Stimulated activated memory B cell treated with anti-CD40 and anti-IgM and Interleukin-4, amounts not matched to agents 10 μg/mL and 1 μg/mL and 100 μg/mL, for 72 hours (primary cell): Measurements from ENCODE around the gene PMM2.
A peak's percentile ranks its signal among the peaks of the same experiment; 100 is the strongest.
"Not testable (repeated sequence)": the region's sequence is repeated elsewhere in the genome, so short reads cannot be mapped to it uniquely, and the experiment has no call there.

Source experiments
- ATAC-seq: fragments of 150-1000 bp; cut with Tn5 transposase; 2 replicates; pipeline ENCODE4 v1.10.0; 2021
- H3K27ac Mint-ChIP-seq: one replicate; pipeline ENCODE4 v1.8.0; 2022; ENCODE audit warnings: mild to moderate bottlenecking, mixed read lengths
- H3K27me3 Mint-ChIP-seq: one replicate; pipeline ENCODE4 v1.8.0; 2022; ENCODE audit warnings: mixed read lengths
- H3K36me3 Mint-ChIP-seq: one replicate; pipeline ENCODE4 v1.8.0; 2022; ENCODE audit warnings: mixed read lengths
- H3K4me1 Mint-ChIP-seq: one replicate; pipeline ENCODE4 v1.8.0; 2022; ENCODE audit warnings: mixed read lengths
- H3K4me3 Mint-ChIP-seq: one replicate; pipeline ENCODE4 v1.8.0; 2022; ENCODE audit warnings: mild to moderate bottlenecking, moderate library complexity, mixed read lengths
- H3K9me3 Mint-ChIP-seq: one replicate; pipeline ENCODE4 v1.8.0; 2022; ENCODE audit warnings: mixed read lengths

PMM2 gene

DNA sequence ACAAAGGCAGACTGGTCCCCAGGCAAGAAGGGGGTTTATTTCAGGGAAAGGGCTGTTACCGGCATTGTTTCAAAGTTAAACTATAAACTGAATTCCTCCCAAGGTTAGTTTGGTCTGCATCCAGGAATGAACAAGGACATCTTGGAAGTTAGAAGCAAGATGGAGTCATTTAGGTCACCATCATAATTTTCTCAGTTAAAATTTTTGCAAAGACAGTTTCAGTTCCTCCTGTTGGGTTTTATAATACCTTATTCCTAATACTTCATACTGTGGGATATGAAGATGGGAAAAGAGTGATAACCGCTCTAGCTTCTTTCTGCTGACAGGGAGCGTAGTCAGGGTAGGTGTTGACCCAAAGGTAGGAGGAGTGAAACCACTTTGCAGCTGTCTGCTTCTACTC lies 24.8 kb downstream of the PMM2 start:
- Mint-ChIP-seq H3K4me3 (no peak overlapping the region), H3K27me3 (no peaks in the 10 kb centered on the region), H3K36me3 (peaks cover 55% of the 10 kb centered on the region), H3K9me3 (no peaks in the 10 kb centered on the region), H3K4me1 (peaks cover 37% of the 10 kb centered on the region), H3K27ac (peak overlapping the region; percentile 65)
- ATAC-seq: no peak

DNA sequence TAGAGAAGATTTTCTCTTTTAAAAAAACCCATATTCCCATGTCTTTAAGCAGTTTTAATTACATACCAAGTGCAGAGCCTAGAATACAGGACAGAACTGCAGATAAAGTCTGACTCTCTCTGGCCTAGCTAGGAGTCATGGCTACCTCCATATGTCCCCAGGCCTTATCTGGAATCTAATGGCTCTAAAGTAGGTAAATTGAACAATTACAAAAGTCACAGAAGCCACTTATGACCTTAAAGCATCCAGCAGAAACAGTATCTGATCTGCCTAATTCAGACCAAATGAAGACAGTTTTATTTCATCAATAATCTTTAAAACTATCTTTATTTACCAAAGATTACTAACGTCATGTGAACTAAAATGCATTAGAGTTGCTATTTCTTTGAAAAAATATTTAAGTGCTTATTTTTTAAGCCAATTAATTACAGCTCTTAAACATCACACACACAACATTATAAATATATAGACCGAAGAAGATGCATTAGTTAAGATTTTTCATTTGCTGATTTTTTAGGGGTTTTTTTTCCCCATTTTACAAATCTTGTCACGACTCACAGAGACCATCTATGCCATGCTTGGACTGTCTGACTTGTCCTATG lies 28.7 kb downstream of the PMM2 start:
- peaks cover 30% of the 10 kb centered on the region for H3K4me1 Mint-ChIP-seq
- no peaks in the 10 kb centered on the region for H3K27me3 Mint-ChIP-seq
- ATAC-seq: no peak
- peaks cover 50% of the 10 kb centered on the region for H3K36me3 Mint-ChIP-seq
- no peaks in the 10 kb centered on the region for H3K9me3 Mint-ChIP-seq
- H3K27ac Mint-ChIP-seq: no peak overlapping the region
- no peak overlapping the region for H3K4me3 Mint-ChIP-seq

DNA sequence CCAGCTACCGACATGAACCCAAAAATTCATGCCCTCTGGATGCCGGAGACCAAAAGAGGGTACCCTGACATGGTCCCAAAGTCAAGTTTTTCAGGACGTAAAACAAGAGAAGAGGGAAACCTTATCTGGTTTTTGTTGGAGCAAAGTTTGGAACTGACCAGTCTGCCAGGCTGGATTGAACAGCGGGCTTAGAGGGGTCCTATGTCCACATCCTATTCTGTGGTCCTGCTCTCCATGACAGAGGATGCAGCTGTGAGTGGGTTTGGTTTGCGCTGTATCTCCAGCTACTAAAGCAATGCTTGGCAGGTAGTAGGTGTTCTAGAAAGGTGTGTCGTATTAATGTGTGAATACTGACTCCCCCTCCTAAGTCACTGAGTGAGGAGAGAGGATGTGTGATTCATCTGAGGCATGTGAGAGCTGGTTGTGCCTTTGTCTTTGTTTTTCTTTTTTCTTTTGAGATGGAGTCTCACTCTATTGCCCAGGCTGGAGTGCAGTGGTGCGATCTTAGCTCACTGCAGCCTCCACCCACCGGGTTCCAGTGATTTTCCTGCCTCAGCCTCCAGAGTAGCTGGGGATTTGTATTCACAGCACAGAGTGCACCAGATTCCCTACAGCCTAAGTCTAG lies 31.0 kb downstream of the PMM2 start:
- Mint-ChIP-seq H3K36me3 (peaks cover 54% of the 10 kb centered on the region), H3K27ac (no peak overlapping the region)

DNA sequence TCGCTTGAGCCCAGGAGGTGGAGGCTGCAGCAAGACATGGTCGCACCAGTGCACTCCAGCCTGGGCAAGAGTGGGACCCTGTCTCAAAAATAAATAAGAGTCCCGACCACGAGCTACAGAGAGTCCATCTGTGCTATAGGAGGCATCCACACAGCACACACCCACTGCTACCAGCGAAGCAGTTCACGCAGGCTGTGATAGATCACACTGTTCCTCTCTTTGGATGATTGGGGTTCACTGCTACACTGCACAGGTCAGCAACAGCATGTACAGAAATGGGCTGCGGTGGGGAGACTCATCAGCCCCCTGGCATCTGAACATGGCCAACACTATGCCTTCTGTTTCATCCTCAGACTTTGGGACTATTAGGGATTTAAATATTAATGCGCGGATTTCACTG lies 33.8 kb downstream of the PMM2 start:
- no peak for ATAC-seq
- H3K4me3 Mint-ChIP-seq: no peak overlapping the region
- H3K4me1 Mint-ChIP-seq: peaks cover 31% of the 10 kb centered on the region
- H3K36me3 Mint-ChIP-seq: peaks cover 59% of the 10 kb centered on the region
- no peaks in the 10 kb centered on the region for H3K27me3 Mint-ChIP-seq
- no peaks in the 10 kb centered on the region for H3K9me3 Mint-ChIP-seq
- H3K27ac Mint-ChIP-seq: peak overlapping the region; percentile 40

More for the DNA sequence above, 31.0 kb downstream of the PMM2 start:
- no peak for ATAC-seq
- H3K4me3 Mint-ChIP-seq: no peak overlapping the region
- H3K9me3 Mint-ChIP-seq: no peaks in the 10 kb centered on the region
- H3K27me3 Mint-ChIP-seq: no peaks in the 10 kb centered on the region
- peaks cover 31% of the 10 kb centered on the region for H3K4me1 Mint-ChIP-seq

DNA sequence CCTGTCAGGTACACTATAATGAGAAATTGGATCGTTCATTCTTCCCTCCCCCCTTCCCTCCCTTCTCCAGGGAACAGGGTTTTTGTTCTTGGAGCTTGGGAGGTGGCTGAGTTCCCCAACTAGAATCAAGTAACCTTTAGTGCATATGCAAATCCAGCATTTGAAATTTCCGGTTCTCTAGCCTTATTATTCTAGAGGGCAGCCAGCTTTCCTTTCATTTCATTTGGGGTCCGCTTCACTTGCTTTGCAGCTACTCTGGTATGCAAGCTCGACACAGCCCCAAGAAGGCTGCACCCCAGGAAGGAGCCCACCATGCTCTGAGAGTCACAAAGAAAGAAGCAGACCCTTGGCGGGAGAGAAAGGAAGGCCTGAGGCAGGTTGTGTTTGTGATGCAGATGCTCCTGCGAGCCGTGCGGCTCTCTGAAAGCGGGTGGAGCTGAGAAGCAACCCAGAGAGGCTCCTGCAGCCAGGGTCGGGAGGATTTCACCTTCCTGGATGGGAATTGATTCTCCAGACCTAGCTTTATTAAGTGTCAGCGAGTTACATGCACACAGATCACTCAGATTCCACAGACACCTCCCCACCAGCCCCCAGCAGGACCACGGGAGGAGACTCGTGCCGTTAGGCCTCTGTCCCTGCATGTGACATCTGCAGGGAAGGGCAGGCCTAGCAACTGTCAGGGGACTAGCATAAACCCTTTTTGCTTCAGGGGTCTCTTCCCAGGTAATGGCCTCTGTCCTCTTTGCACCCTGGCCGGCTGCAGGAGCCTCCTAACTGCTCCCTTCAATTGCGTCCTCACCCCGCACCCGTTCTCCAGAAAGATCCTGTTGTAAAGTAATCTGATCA lies 34.5 kb downstream of the PMM2 start:
- Mint-ChIP-seq H3K27ac (peak overlapping the region; percentile 42), H3K27me3 (no peaks in the 10 kb centered on the region), H3K4me3 (peak overlapping the region; percentile 14), H3K9me3 (no peaks in the 10 kb centered on the region), H3K36me3 (peaks cover 53% of the 10 kb centered on the region), H3K4me1 (peaks cover 31% of the 10 kb centered on the region)
- no peak for ATAC-seq

DNA sequence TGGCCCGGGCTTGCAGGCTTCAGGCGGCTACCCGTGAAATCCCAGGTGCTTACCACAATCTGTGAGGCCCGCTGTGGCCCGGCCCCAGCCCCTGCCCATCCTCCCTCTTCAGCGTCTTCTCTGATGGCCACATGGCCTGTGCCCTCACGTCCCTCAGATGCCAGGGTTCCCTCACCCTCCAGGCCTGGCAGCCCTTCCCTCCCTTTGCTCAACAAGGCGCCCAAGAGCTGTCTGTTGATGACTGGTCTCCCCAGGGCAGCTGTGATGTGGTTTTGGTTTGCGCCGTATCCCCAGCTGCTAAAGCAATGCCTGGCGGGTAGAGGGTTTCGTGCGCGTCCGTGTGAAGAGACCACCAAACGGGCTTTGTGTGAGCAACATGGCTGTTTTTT lies 35.1 kb downstream of the PMM2 start:
- H3K27me3 Mint-ChIP-seq: no peaks in the 10 kb centered on the region
- H3K4me3 Mint-ChIP-seq: no peak overlapping the region
- no peak for ATAC-seq
- peaks cover 31% of the 10 kb centered on the region for H3K4me1 Mint-ChIP-seq
- no peaks in the 10 kb centered on the region for H3K9me3 Mint-ChIP-seq
- H3K36me3 Mint-ChIP-seq: peaks cover 52% of the 10 kb centered on the region
- H3K27ac Mint-ChIP-seq: peak overlapping the region; percentile 42

DNA sequence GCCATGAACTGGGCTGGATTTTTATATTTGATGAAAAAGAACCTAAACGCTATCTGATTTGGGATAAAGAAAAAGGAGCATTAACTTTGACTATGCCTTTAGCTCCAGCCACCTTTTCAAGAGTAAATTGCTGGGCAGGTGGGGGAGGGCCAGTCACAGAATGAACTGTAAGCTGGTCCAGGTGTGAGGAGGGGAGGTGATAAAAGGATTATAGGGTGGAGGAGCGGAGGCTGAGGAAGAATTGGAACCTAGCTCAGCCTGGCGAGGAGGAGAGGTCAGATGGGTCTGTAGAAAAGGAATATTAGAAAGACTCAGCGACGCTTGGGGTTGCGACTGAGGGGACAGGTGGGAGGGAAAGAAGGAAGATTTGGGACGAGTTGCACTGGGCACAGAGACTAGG lies 39.2 kb downstream of the PMM2 start:
- H3K36me3 Mint-ChIP-seq: peaks cover 23% of the 10 kb centered on the region
- not testable (repeated sequence) for H3K9me3 Mint-ChIP-seq, ATAC-seq, H3K27ac Mint-ChIP-seq, H3K4me3 Mint-ChIP-seq, H3K27me3 Mint-ChIP-seq
- H3K4me1 Mint-ChIP-seq: peaks cover 13% of the 10 kb centered on the region

DNA sequence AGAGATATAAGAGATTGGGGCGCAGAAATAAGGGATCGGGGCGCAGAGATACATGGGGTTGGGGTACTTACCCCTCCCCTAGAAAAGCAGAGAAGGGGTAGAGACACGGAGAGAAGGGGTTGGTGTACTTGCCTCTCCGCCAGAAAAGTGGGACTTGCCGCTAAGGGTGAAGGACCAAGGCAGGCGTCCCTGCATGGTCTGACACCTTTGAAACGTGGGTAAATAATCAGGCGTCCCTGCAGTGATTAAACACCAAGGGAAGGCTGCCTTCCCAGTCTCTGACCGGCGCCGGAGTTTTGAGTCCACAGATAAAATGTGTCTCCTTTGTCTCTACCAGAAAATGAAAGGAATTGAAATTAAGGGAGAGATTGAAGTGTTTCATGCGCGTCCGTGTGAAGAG lies 40.0 kb downstream of the PMM2 start:
- not testable (repeated sequence) for H3K27ac Mint-ChIP-seq, ATAC-seq, H3K4me3 Mint-ChIP-seq, H3K27me3 Mint-ChIP-seq, H3K9me3 Mint-ChIP-seq
- H3K36me3 Mint-ChIP-seq: peaks cover 23% of the 10 kb centered on the region
- H3K4me1 Mint-ChIP-seq: peaks cover 13% of the 10 kb centered on the region

DNA sequence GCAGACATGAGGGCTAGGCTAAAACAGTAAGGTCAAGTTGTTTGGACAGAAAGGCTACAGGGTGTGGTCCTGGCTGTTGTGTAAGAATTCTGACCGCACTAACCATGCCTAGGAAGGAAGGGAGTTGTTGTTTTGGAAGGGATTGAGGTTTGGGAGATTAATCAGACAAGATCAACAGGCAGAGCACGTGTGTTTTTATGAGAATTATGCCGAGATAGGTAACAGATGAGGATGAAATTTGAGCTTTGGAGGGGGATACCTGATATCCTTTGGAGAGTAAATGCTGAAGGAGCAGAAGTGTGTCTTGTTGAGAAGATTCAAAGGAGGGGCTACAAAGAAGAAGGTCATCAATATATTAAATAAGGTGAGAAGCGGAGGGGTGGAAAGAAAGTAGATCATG lies 44.4 kb downstream of the PMM2 start:
- H3K36me3 Mint-ChIP-seq: peaks cover 37% of the 10 kb centered on the region
- not testable (repeated sequence) for H3K4me3 Mint-ChIP-seq, H3K9me3 Mint-ChIP-seq

DNA sequence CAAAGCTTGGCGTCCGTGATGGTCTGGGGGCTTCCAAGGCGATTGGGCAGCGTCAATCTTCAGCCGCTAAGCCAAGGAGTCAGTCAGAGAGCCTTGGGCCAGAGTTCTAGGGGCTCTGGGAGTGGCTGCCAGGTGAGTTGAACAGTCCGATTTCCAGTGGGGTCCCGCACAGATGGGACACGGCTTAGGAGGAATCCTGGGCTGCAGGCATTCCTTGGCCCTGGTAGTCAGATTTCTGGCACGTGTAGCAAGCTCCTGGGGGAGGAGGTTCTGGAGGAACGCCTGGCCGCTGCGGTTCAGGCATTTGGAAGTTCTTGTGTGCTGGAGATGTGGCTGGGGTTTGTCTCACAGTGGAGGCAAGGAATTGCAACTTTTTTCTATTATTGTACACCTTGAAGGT lies 45.7 kb downstream of the PMM2 start:
- not testable (repeated sequence) for H3K27me3 Mint-ChIP-seq, ATAC-seq, H3K9me3 Mint-ChIP-seq, H3K4me3 Mint-ChIP-seq
- peaks cover 37% of the 10 kb centered on the region for H3K36me3 Mint-ChIP-seq
- peak overlapping the region; percentile 9 for H3K27ac Mint-ChIP-seq
- peaks cover 20% of the 10 kb centered on the region for H3K4me1 Mint-ChIP-seq

More for the DNA sequence above, 44.4 kb downstream of the PMM2 start:
- not testable (repeated sequence) for ATAC-seq, H3K27me3 Mint-ChIP-seq, H3K27ac Mint-ChIP-seq
- peaks cover 20% of the 10 kb centered on the region for H3K4me1 Mint-ChIP-seq

DNA sequence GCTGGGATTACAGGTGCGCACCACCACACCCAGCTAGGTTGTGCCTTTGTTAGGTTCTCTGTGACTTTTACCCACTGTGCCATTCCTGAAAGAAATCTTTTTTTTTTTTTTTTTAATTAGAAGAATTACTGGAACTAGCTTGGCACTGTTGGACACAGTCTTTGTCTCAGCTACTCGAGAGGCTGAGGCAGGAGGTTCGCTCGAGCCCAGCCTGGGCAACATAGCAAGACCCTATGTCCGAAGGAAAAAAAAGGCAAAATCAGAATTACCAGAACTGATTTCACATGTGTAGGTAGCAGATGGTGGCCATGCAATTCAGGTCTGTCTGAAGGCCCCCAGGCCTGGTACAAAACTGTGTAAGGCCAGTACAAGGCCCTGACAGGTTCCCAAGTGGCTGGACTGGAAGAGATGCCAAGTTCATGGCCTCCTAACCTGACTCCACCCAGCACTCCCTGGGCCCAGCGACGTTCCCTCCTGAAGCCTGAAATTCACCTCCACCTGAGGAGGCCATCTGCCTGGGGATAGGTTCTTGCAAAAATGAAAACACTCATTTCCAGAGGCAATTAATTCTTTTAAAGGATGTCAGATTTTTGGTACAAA lies 48.2 kb downstream of the PMM2 start:
- no peak overlapping the region for H3K4me3 Mint-ChIP-seq
- H3K4me1 Mint-ChIP-seq: peaks cover 39% of the 10 kb centered on the region
- H3K36me3 Mint-ChIP-seq: peaks cover 56% of the 10 kb centered on the region
- no peaks in the 10 kb centered on the region for H3K9me3 Mint-ChIP-seq
- no peak overlapping the region for H3K27ac Mint-ChIP-seq
- ATAC-seq: no peak
- no peaks in the 10 kb centered on the region for H3K27me3 Mint-ChIP-seq

DNA sequence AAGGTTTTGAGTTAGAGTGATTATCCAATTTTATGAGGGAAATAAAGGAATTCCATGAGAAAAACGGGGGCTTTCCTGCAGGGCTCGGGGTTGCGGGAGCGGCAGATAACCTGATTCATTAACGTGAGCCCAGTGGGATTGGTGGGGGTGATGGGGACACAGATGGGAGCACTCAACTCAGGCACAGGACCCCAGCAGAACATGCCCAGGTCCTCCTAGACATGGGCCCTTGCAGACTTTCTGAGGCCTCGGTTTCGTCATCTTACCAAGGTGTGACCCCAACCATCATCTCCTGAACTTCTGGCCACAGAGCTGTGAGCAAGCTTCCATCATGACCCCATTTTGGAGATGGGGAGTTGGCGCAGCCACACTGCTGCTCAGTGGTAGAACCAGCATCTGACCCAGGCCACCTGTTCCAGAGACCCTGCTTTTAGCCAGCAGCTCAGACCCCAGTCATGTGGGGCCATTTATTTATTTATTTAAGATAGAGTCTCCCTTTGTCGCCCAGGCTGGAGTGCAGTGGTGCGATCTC lies 48.8 kb downstream of the PMM2 start:
- Mint-ChIP-seq H3K9me3 (no peaks in the 10 kb centered on the region), H3K27ac (no peak overlapping the region), H3K4me3 (no peak overlapping the region), H3K36me3 (peaks cover 60% of the 10 kb centered on the region), H3K27me3 (no peaks in the 10 kb centered on the region), H3K4me1 (peaks cover 41% of the 10 kb centered on the region)
- no peak for ATAC-seq

DNA sequence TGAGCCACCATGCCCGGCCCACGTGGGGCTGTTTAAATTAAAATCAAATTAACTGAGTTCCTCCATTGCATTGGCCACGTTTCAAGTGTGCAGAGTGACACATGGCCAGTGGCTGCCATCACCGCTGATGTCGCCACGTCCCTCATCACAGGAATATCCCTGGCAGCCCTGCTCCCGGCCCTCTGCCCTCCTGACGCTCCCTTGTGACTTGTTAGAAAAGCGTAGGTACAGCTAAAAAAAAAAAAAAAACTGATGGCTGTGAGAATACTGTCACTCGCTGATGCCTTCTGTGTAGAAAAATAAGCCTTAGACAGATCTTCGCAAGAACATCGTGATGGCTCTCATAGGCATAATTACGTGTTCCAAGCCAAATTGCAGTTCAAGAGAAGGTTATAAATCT lies 49.5 kb downstream of the PMM2 start:
- H3K27me3 Mint-ChIP-seq: no peaks in the 10 kb centered on the region
- ATAC-seq: no peak
- H3K4me3 Mint-ChIP-seq: no peak overlapping the region
- H3K27ac Mint-ChIP-seq: no peak overlapping the region
- peaks cover 59% of the 10 kb centered on the region for H3K36me3 Mint-ChIP-seq
- peaks cover 37% of the 10 kb centered on the region for H3K4me1 Mint-ChIP-seq
- no peaks in the 10 kb centered on the region for H3K9me3 Mint-ChIP-seq

DNA sequence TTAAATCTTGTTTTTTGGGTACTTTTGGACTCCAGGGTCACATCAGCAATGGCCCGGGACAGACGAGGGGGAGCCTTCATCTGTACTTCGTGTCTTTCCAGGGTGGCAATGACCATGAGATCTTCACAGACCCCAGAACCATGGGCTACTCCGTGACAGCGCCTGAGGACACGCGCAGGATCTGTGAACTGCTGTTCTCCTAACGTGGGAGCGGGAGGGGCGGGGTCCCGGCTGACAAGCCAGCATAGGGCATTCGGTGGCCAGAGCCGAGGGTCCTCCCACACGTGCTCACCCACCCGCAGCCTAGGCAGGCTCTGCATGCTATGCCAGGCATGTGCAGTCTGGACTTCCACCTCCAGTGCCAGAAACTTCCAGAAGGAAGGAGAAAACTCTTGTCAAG lies 50.0 kb downstream of the PMM2 start:
- no peak overlapping the region for H3K4me3 Mint-ChIP-seq
- no peak for ATAC-seq
- no peak overlapping the region for H3K27ac Mint-ChIP-seq
- no peaks in the 10 kb centered on the region for H3K27me3 Mint-ChIP-seq
- H3K9me3 Mint-ChIP-seq: no peaks in the 10 kb centered on the region
- peaks cover 33% of the 10 kb centered on the region for H3K4me1 Mint-ChIP-seq
- peaks cover 55% of the 10 kb centered on the region for H3K36me3 Mint-ChIP-seq

DNA sequence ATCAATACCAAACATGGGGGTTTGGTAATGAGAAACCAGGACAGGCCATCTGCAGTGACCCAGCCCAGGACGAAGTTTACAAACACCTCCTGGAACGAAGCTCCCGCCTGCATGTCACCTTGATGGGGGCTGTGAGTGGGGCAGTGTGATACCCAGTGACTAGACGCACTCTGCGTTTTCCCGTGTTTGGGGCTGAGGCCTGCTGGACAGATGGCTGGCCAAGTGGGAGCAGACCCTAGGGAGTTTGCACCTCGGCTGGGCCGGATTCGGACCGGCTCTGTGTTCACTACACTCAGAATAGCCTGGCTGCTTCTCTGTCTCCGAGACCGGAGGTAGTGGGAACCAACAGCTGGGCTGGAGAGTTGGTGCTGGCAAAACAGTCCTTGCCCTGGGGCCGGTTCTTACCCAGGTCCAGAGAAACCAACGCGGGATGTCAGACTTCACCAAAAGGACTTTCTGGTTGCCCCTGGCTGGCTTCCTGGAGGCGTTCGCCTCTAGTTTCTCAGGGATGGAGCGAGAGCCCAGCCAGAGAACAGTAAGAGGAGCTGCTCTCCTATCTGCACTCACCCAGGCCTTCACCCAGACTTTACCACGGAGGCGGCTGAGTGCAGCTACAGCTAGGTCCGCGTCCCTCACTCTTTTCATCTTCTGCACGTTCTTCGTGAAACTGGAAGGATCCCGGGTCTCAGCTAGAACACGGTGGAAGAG lies 50.7 kb downstream of the PMM2 start:
- H3K9me3 Mint-ChIP-seq: no peaks in the 10 kb centered on the region
- ATAC-seq: no peak
- peaks cover 29% of the 10 kb centered on the region for H3K4me1 Mint-ChIP-seq
- H3K36me3 Mint-ChIP-seq: peaks cover 48% of the 10 kb centered on the region
- H3K27me3 Mint-ChIP-seq: no peaks in the 10 kb centered on the region
- no peak overlapping the region for H3K27ac Mint-ChIP-seq
- no peak overlapping the region for H3K4me3 Mint-ChIP-seq
